Duodenal mucosa (tissue), 2 donors: ENCODE results near the gene GPHA2.

Experiments used
- H3K27ac ChIP-seq: one replicate; pipeline ENCODE4 v1.7.0; 2013; ENCODE audit warnings: low read depth, low read length
- H3K27me3 ChIP-seq, 2 donors: one replicate each; pipeline ENCODE4 v1.7.0; 2013; ENCODE audit warnings: low read length in 2 of 2, control low read depth in 1 of 2; ENCODE audit not compliant: insufficient read depth in 2 of 2, control insufficient read depth in 1 of 2
- H3K36me3 ChIP-seq, 2 donors: one replicate each; pipeline ENCODE4 v1.7.0; 2013; ENCODE audit warnings: low read length in 2 of 2, control low read depth in 1 of 2; ENCODE audit not compliant: insufficient read depth in 2 of 2, control insufficient read depth in 1 of 2
- H3K4me1 ChIP-seq, 2 donors: one replicate each; pipeline ENCODE4 v1.7.0; 2013; ENCODE audit warnings: low read length in 2 of 2, control low read depth in 1 of 2; ENCODE audit not compliant: insufficient read depth in 2 of 2, control insufficient read depth in 1 of 2
- H3K4me3 ChIP-seq, 2 donors: one replicate each; pipeline ENCODE4 v1.7.0; 2013; ENCODE audit warnings: low read length in 2 of 2, low read depth in 1 of 2
- H3K9ac ChIP-seq, 2 donors: one replicate each; pipeline ENCODE4 v1.7.0; 2013; ENCODE audit warnings: low read length in 2 of 2, low read depth in 1 of 2
- H3K9me3 ChIP-seq, 2 donors: one replicate each; pipeline ENCODE4 v1.7.0; 2013; ENCODE audit warnings: low read length in 2 of 2, control low read depth in 1 of 2; ENCODE audit not compliant: control insufficient read depth in 1 of 2

Gene GPHA2

GRCh38 chr11:64959498-64959897 lies 23.8 kb upstream of the GPHA2 start:
- Histone ChIP-seq H3K36me3 (no peaks in the 10 kb centered on the region), H3K4me3 (no peak overlapping the region), H3K27ac (no peak overlapping the region), H3K9me3 (no peaks in the 10 kb centered on the region), H3K9ac (no peak overlapping the region), H3K27me3 (no peaks in the 10 kb centered on the region), H3K4me1 (no peaks in the 10 kb centered on the region)

DNA sequence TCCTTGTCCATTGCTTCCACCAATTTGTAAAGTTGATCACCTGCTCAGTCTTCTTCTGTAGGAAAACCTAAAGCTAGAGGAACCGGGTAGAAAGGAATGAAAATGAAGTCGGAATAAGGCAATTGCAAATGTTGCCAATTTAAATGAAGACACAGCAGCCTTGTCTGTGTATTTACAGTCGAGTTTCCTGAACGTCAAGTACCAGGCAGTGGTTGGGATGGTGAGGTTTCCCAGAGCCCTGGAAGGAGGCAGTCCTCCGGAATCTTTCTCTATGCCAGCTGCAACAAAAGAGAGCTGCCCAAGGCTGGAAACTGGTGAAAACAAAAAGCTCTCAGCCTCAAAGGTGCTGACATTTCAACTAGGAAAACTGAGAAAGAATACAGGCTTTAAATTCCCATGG lies 18.5 kb upstream of the GPHA2 start:
- no peak overlapping the region for H3K27ac ChIP-seq
- H3K9me3 ChIP-seq = no peaks in the 10 kb centered on the region
- no peaks in the 10 kb centered on the region for H3K4me1 ChIP-seq
- H3K36me3 ChIP-seq = no peaks in the 10 kb centered on the region
- no peaks in the 10 kb centered on the region for H3K27me3 ChIP-seq
- no peak overlapping the region for H3K9ac ChIP-seq
- no peak overlapping the region for H3K4me3 ChIP-seq

DNA sequence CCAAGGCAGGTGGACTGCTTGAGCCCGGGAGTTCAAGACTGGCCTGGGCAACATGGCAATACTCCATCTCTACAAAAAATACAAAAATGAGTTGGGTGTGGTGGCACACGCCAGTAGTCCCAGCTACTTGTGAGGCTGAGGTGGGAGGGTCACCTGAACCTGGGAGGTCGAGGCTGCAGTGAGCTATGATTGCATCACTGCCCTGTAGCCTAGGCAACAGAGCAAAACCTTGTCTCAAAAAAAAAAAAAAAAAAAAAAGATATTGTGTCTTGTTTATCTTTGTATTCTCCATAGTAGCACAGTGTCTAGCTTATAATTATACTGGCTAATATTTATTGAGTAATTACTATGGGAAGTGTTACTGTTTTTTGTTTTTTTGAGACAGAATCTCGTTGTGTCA lies 15.8 kb upstream of the GPHA2 start:
- no peaks in the 10 kb centered on the region for H3K36me3 ChIP-seq
- no peaks in the 10 kb centered on the region for H3K4me1 ChIP-seq
- H3K27me3 ChIP-seq = no peaks in the 10 kb centered on the region
- H3K9me3 ChIP-seq = no peaks in the 10 kb centered on the region
- no peak overlapping the region for H3K27ac ChIP-seq
- no peak overlapping the region for H3K4me3 ChIP-seq
- H3K9ac ChIP-seq = no peak overlapping the region

GRCh38 chr11:64947208-64947814 lies 11.6 kb upstream of the GPHA2 start:
- peaks cover 0 to 4% of the 10 kb centered on the region in 2 donors for H3K27me3 ChIP-seq
- no peaks in the 10 kb centered on the region for H3K4me1 ChIP-seq
- no peak overlapping the region for H3K27ac ChIP-seq
- no peaks in the 10 kb centered on the region for H3K36me3 ChIP-seq
- H3K9ac ChIP-seq = no peak overlapping the region
- no peak overlapping the region for H3K4me3 ChIP-seq
- H3K9me3 ChIP-seq = no peaks in the 10 kb centered on the region

GRCh38 chr11:64936539-64936938 lies 846 bp upstream of the GPHA2 start:
- Histone ChIP-seq H3K4me3 (no peak overlapping the region), H3K9me3 (no peaks in the 10 kb centered on the region), H3K9ac (no peak overlapping the region), H3K27me3 (no peaks in the 10 kb centered on the region), H3K36me3 (peaks cover 10 to 27% of the 10 kb centered on the region in 2 donors), H3K27ac (no peak overlapping the region), H3K4me1 (peaks cover 0 to 9% of the 10 kb centered on the region in 2 donors)

DNA sequence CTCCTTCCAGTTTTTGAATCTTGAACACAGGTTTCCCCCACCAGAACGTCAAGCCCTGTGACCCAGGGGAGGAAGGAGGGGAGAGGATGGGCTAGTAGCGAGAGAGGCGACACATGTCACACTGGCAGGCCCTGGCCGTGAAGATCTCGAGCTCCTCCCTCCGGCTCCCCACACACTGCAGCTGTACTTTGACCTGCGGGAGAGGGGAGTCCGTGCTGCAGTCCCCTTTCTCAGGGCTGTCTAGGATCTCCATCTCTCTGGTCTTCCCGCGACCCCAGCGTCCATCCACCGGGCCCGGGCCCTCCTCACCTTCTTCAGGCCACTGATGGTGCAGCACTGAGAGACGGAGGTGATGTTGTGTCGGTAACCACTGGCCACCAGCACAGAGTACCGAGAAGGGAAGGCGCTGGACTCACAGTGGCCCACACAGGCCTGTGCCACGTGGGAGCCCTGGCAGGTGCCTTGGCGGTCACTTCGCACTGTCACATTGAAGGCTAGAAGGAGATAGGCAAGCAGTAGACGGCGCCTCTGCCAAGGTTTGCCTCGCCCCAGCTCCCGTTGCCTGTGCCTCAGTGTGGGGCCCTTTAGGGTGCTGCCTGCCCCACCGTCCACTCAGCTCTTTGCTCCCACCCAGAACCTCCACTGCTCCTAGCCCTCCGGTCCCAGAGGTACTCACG lies 873 bp downstream of the GPHA2 start:
- no peaks in the 10 kb centered on the region for H3K9me3 ChIP-seq
- H3K4me1 ChIP-seq = peaks cover 0 to 9% of the 10 kb centered on the region in 2 donors
- no peak overlapping the region for H3K9ac ChIP-seq
- H3K36me3 ChIP-seq = peaks cover 22 to 42% of the 10 kb centered on the region in 2 donors
- H3K4me3 ChIP-seq = no peak overlapping the region
- H3K27me3 ChIP-seq = no peaks in the 10 kb centered on the region
- H3K27ac ChIP-seq = no peak overlapping the region

DNA sequence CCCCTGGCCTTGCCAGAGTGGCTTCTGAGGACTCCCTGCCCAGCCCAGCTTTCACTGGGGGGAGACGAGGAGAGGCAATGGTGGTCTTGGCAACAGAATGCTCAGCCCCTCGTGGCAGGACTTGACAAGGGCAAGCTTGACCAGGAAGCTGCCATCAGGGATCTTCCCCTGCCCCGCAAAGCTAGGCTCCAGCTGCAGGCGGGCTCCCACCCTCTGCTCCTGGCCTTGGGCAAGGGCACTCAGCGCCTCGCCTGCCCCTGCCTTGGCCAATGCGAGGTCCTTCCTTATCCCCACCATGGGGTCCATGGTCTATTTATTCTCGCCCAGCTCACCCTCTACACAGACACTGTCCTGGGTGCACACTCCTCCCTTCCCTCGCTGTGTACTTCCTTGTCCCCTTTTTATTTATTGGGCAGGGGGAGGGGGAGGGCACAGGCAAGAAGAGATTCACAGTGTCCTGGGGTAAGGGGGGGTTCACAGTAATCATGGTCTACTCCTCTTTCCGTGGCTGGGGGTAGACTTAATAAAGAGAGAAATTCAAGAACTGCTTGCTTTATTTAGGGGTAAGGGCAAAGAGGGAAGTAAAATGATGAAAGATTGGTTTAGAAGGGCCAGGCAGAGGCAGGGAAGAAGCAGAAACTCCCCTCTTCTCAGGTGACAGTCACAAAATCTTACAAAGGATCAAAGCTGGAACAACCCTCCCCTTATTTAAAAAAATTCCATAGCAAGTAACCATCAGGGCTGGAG lies 1.6 kb downstream of the GPHA2 start:
- H3K27ac ChIP-seq = no peak overlapping the region
- H3K9me3 ChIP-seq = no peaks in the 10 kb centered on the region
- H3K36me3 ChIP-seq = peaks cover 24 to 47% of the 10 kb centered on the region in 2 donors
- no peaks in the 10 kb centered on the region for H3K27me3 ChIP-seq
- no peak overlapping the region for H3K9ac ChIP-seq
- no peak overlapping the region for H3K4me3 ChIP-seq
- H3K4me1 ChIP-seq = peaks cover 0 to 9% of the 10 kb centered on the region in 2 donors

DNA sequence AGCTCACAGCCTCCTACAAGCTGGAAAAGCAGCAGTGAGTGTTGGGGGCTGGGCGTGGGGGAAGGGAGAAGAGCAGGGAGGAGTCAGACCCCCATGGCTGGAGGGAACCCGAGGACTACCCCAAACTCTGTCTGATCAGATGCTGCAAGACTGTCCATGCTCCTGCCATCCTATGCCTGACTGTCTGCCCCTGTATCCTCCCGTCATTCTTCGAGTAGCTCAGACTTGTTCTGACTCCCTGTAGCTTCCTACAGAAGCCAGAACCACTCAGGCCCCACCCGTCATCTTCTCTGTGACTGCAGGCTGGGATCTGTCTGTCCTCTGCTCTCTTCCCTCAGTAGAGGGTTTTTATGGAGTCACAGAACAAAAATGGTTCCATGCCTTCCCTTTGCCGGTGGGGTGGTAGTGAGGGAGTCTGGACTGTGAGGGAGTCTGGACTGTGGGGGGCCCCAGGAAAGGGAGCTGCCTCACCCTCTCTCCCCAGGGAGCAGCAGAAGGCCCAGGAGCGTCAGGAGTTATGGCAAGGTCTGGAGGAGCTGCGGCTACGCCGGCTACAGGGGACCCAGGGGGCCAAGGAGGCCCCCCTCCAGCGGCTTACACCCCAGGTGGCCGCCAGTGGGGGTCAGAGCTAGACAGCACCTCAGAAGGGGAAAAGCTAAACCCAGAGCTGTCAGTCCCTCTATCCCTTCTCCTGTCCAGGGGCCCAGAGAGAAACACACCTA lies 2.3 kb downstream of the GPHA2 start:
- H3K4me1 ChIP-seq = peaks cover 0 to 9% of the 10 kb centered on the region in 2 donors
- H3K27ac ChIP-seq = no peak overlapping the region
- no peaks in the 10 kb centered on the region for H3K9me3 ChIP-seq
- no peak overlapping the region for H3K4me3 ChIP-seq
- H3K9ac ChIP-seq = no peak overlapping the region
- H3K27me3 ChIP-seq = no peaks in the 10 kb centered on the region
- H3K36me3 ChIP-seq = peaks cover 24 to 49% of the 10 kb centered on the region in 2 donors

DNA sequence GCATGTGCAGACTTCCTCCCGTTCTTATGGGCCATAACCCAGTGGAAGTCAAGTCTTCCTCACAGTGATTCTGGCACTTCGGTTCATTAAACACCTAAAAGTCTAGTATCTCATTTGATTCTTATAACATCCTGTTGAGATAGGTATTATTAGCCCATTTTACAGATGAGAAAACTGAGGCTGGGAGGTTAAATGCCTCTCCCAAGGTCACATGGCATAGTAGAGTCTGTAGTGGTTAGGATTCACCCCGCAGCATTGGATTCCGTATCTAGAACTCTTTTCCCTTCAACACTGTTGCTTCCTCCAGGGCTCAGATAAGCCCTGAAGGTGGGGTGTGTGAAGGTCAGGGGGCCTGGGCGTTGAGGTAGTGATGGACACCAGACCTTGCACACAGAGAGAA lies 3.4 kb downstream of the GPHA2 start:
- H3K4me3 ChIP-seq = no peak overlapping the region
- H3K9me3 ChIP-seq = no peaks in the 10 kb centered on the region
- peaks cover 0 to 9% of the 10 kb centered on the region in 2 donors for H3K4me1 ChIP-seq
- H3K27me3 ChIP-seq = no peaks in the 10 kb centered on the region
- no peak overlapping the region for H3K9ac ChIP-seq
- H3K36me3 ChIP-seq = peaks cover 29 to 53% of the 10 kb centered on the region in 2 donors
- no peak overlapping the region for H3K27ac ChIP-seq

- Histone ChIP-seq H3K27ac (no peak overlapping the region), H3K27me3 (no peaks in the 10 kb centered on the region), H3K4me1 (peaks cover 0 to 9% of the 10 kb centered on the region in 2 donors), H3K9me3 (no peaks in the 10 kb centered on the region), H3K9ac (no peak overlapping the region), H3K4me3 (no peak overlapping the region), H3K36me3 (peaks cover 29 to 53% of the 10 kb centered on the region in 2 donors)
These were observed 4.4 kb downstream of the GPHA2 start for GRCh38 chr11:64931290-64931689.
